ENCODE data around the gene MLXIP. TPM values are rescaled to one million over a fixed set of nuclear protein-coding genes. Genes with fewer than 3 reads are reported as not detected.

MLXIP gene
- total RNA-seq, 4 donors from 2014 or later, result 99.5 to 302 (median 151) TPM

- DNase-seq, result no peak
- H3K36me3 ChIP-seq, result no peaks in the 10 kb centered on the region
- intact Hi-C loops (cut with DNase I; ENCODE audit: low total_unique reads) (no loop called here), in situ Hi-C loops (cut with MboI; ENCODE audit: low pct_ligation_motif_present in 1 of 4, low pct_unique_long_range_greater_than_20kb in 1 of 4, low sequenced_read_pairs in 3 of 4) (loop anchor here in 2 of 4 donors (10.0 to 25.0 kb wide), 2 partner anchors 138 to 280 kb away; partner anchors contain the start of gene CFAP251 (in 1 of the 2))
- no peak overlapping the region for H3K27ac ChIP-seq
- H3K9me3 ChIP-seq, result no peaks in the 10 kb centered on the region
- TF ChIP-seq EP300 (IDR thresholded peaks at IDR 0.05; ENCODE audit: low read depth) (no peak), CTCF (IDR thresholded peaks at IDR 0.05) (no peak), POLR2A (IDR thresholded peaks at IDR 0.05) (no peak), POLR2AphosphoS5 (IDR thresholded peaks at IDR 0.05) (no peak)
- no peak overlapping the region for H3K4me3 ChIP-seq
- no peaks in the 10 kb centered on the region for H3K4me1 ChIP-seq
- peaks cover 2% of the 10 kb centered on the region for H3K27me3 ChIP-seq
- WGBS, 2 donors (ENCODE audit: low coverage in 1 of 2), result 78% methylated on average over 11 of the region's 11 CpGs; no CpG with 5 or more reads in 1 of the 2 donors
These were observed 113.9 kb downstream of the MLXIP start for GRCh38 chr12:122192441-122192840.

- DNase-seq, result no peak
- Histone ChIP-seq H3K4me1 (no peaks in the 10 kb centered on the region), H3K27me3 (peaks cover 26% of the 10 kb centered on the region), H3K9me3 (no peaks in the 10 kb centered on the region), H3K27ac (peak overlapping the region in 2 of 4 donors; percentile 30 to 36), H3K4me3 (no peak overlapping the region), H3K36me3 (no peaks in the 10 kb centered on the region)
- TF ChIP-seq EP300 (IDR thresholded peaks at IDR 0.05; ENCODE audit: low read depth) (no peak), POLR2AphosphoS5 (IDR thresholded peaks at IDR 0.05) (no peak), POLR2A (IDR thresholded peaks at IDR 0.05) (no peak), CTCF (IDR thresholded peaks at IDR 0.05) (no peak)
- 57 to 64% methylated on average over 1 of the region's 1 CpG for WGBS, 2 donors (ENCODE audit: low coverage in 1 of 2)
- in situ Hi-C loops (cut with MboI; ENCODE audit: low pct_ligation_motif_present in 1 of 4, low pct_unique_long_range_greater_than_20kb in 1 of 4, low sequenced_read_pairs in 3 of 4) (loop anchor here in 2 of 4 donors (10.0 to 25.0 kb wide), 2 partner anchors 140 to 283 kb away; partner anchors contain the start of gene CFAP251 (in 1 of the 2)), intact Hi-C loops (cut with DNase I; ENCODE audit: low total_unique reads) (no loop called here)
These were observed 116.2 kb downstream of the MLXIP start for GRCh38 chr12:122194804-122195203.

GRCh38 chr12:122195405-122195804, 116.8 kb downstream of the MLXIP start:
- Histone ChIP-seq H3K27me3 (peaks cover 32% of the 10 kb centered on the region), H3K36me3 (no peaks in the 10 kb centered on the region), H3K4me1 (peaks cover 0 to 2% (median 0%) of the 10 kb centered on the region in 4 donors), H3K4me3 (no peak overlapping the region), H3K9me3 (no peaks in the 10 kb centered on the region), H3K27ac (peak overlapping the region in 1 of 4 donors; percentile 36)
- TF ChIP-seq CTCF (IDR thresholded peaks at IDR 0.05) (no peak), POLR2AphosphoS5 (IDR thresholded peaks at IDR 0.05) (no peak), EP300 (IDR thresholded peaks at IDR 0.05; ENCODE audit: low read depth) (no peak), POLR2A (IDR thresholded peaks at IDR 0.05) (no peak)
- intact Hi-C loops (cut with DNase I; ENCODE audit: low total_unique reads), result no loop called here
- in situ Hi-C loops (cut with MboI; ENCODE audit: low pct_ligation_motif_present in 1 of 4, low pct_unique_long_range_greater_than_20kb in 1 of 4, low sequenced_read_pairs in 3 of 4), result loop anchor here in 2 of 4 donors (10.0 to 25.0 kb wide), 2 partner anchors 141 to 283 kb away; partner anchors contain the start of gene CFAP251 (in 1 of the 2)
- 88 to 91% methylated on average over 2 to 4 of the region's 4 CpGs for WGBS, 2 donors (ENCODE audit: low coverage in 1 of 2)
- DNase-seq, result no peak

Other genes with a start within 250 kb of the MLXIP start
- under 1 TPM in 1 of 4 donors, not detected in 3; 0.41 TPM for gene HPD, start 219.9 kb upstream of the MLXIP start, total RNA-seq
- gene PSMD9, start 190.0 kb upstream of the MLXIP start, total RNA-seq, result 10 to 100 TPM; 21.7 to 57.3 (median 46.2) TPM
- gene CFAP251, start 160.2 kb upstream of the MLXIP start, total RNA-seq, result 1 to 10 TPM in 1 of 4 donors, under 1 TPM in 1, not detected in 2; 0.41 to 1.7 TPM
- 1 to 10 TPM in 3 of 4 donors, under 1 TPM in 1; 0.75 to 6.8 (median 6.3) TPM for gene BCL7A, start 56.9 kb upstream of the MLXIP start, total RNA-seq
- not detected for gene IL31, start 95.5 kb downstream of the MLXIP start, total RNA-seq
- under 1 TPM in 1 of 4 donors, not detected in 3; 0.64 TPM for gene LRRC43, start 104.4 kb downstream of the MLXIP start, total RNA-seq
- gene B3GNT4, start 125.0 kb downstream of the MLXIP start, total RNA-seq, result 1 to 10 TPM in 1 of 4 donors, not detected in 3; 1.3 TPM
- 100 to 1,000 TPM in 1 of 4 donors, 10 to 100 TPM in 3; 10.5 to 121 (median 54.3) TPM for gene DIABLO, start 147.3 kb downstream of the MLXIP start, total RNA-seq
- 10 to 100 TPM in 3 of 4 donors, 1 to 10 TPM in 1; 2.2 to 18.7 (median 16.3) TPM for gene VPS33A, start 187.7 kb downstream of the MLXIP start, total RNA-seq

Data from transverse colon (tissue), 4 donors.